Mesothelial cell of epicardium (in vitro differentiated cells): Measurements from ENCODE around the gene E2F3. TPM values are rescaled to one million over a fixed set of nuclear protein-coding genes. Genes with fewer than 3 reads are reported as not detected.
"Not testable (repeated sequence)": the region's sequence is repeated elsewhere in the genome, so short reads cannot be mapped to it uniquely, and the experiment has no call there.

Experiments used
- DNase-seq, 2 experiments: peaks; one replicate each; pipeline ENCODE4 v3.0.0; 2021; ENCODE audit warnings: low spot score in 2 of 2; ENCODE audit not compliant: unreplicated experiment in 2 of 2
- H3K27ac Mint-ChIP-seq: 2 replicates; pipeline ENCODE4 v1.8.0; 2021; ENCODE audit warnings: mixed read lengths
- H3K27me3 Mint-ChIP-seq: 2 replicates; pipeline ENCODE4 v1.8.0; 2021; ENCODE audit warnings: low read depth, mixed read lengths
- H3K36me3 Mint-ChIP-seq: 2 replicates; pipeline ENCODE4 v1.8.0; 2021; ENCODE audit warnings: mixed read lengths
- H3K4me1 Mint-ChIP-seq: 2 replicates; pipeline ENCODE4 v1.8.0; 2021; ENCODE audit warnings: mixed read lengths
- H3K4me3 Mint-ChIP-seq: 2 replicates; pipeline ENCODE4 v1.8.0; 2021; ENCODE audit warnings: mild to moderate bottlenecking, moderate library complexity, mixed read lengths
- H3K9me3 Mint-ChIP-seq: 2 replicates; pipeline ENCODE4 v1.8.0; 2021; ENCODE audit warnings: mixed read lengths
- total RNA-seq: library from RNA; stranded (reverse); gene quantifications from 3 replicates; pipeline ENCODE4 v1.2.1, GENCODE V29; 2021
- TF ChIP-seq, protein P1 (sequence below): fragments of 200-600 bp; sonication (generic); IDR thresholded peaks from one replicate; pipeline ENCODE4 v1.5.0; 2021; ENCODE audit warnings: antibody characterized with exemption; ENCODE audit not compliant: unreplicated experiment

Gene E2F3
- total RNA-seq, 1 donor from 2014 or later = 24.2 TPM

GRCh38 chr6:20509212-20509611 lies 107.5 kb downstream of the E2F3 start:
- Mint-ChIP-seq H3K4me3 (no peak overlapping the region), H3K27ac (no peak overlapping the region), H3K27me3 (no peaks in the 10 kb centered on the region), H3K4me1 (peaks cover 5% of the 10 kb centered on the region), H3K36me3 (no peaks in the 10 kb centered on the region), H3K9me3 (peaks cover 2% of the 10 kb centered on the region)
- TF ChIP-seq, protein P1, sequence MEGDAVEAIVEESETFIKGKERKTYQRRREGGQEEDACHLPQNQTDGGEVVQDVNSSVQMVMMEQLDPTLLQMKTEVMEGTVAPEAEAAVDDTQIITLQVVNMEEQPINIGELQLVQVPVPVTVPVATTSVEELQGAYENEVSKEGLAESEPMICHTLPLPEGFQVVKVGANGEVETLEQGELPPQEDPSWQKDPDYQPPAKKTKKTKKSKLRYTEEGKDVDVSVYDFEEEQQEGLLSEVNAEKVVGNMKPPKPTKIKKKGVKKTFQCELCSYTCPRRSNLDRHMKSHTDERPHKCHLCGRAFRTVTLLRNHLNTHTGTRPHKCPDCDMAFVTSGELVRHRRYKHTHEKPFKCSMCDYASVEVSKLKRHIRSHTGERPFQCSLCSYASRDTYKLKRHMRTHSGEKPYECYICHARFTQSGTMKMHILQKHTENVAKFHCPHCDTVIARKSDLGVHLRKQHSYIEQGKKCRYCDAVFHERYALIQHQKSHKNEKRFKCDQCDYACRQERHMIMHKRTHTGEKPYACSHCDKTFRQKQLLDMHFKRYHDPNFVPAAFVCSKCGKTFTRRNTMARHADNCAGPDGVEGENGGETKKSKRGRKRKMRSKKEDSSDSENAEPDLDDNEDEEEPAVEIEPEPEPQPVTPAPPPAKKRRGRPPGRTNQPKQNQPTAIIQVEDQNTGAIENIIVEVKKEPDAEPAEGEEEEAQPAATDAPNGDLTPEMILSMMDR = no peak
- no peak for DNase-seq

GRCh38 chr6:20511852-20512251 lies 110.2 kb downstream of the E2F3 start:
- no peak for DNase-seq

GRCh38 chr6:20525208-20525607 lies 123.5 kb downstream of the E2F3 start:
- H3K36me3 Mint-ChIP-seq, H3K4me3 Mint-ChIP-seq, DNase-seq, H3K27ac Mint-ChIP-seq, H3K4me1 Mint-ChIP-seq, H3K9me3 Mint-ChIP-seq, H3K27me3 Mint-ChIP-seq: not testable (repeated sequence)

More at GRCh38 chr6:20511852-20512251, 110.2 kb downstream of the E2F3 start:
- no peaks in the 10 kb centered on the region for H3K36me3 Mint-ChIP-seq
- no peak overlapping the region for H3K4me3 Mint-ChIP-seq
- TF ChIP-seq, protein P1 = no peak
- peaks cover 5% of the 10 kb centered on the region for H3K4me1 Mint-ChIP-seq
- H3K27me3 Mint-ChIP-seq = no peaks in the 10 kb centered on the region
- no peaks in the 10 kb centered on the region for H3K9me3 Mint-ChIP-seq
- H3K27ac Mint-ChIP-seq = no peak overlapping the region

GRCh38 chr6:20529086-20529448 lies 127.4 kb downstream of the E2F3 start:
- H3K27me3 Mint-ChIP-seq, H3K9me3 Mint-ChIP-seq, H3K36me3 Mint-ChIP-seq, DNase-seq, H3K27ac Mint-ChIP-seq, H3K4me3 Mint-ChIP-seq: not testable (repeated sequence)
- TF ChIP-seq, protein P1 = peak; percentile 50
- H3K4me1 Mint-ChIP-seq = peaks cover 10% of the 10 kb centered on the region

DNA sequence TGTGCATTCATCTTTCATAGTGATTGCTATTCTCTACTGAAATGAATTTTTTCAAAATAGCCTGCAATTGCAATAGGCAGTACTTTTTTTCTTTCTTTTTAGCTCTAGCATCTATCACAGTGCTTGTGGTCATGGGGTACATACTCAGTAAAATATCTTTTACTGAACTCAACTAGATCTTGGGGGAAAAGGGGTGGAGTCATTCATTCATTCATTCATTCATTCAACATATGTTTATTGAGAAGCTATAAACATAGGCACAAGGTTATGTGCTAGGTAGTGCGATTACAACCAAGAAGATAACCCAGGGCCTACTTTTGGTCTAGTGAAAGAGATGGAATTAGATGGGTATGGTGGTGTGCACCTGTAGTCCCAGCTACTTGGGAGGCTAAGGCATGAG lies 131.2 kb downstream of the E2F3 start:
- Mint-ChIP-seq H3K27me3 (no peaks in the 10 kb centered on the region), H3K4me1 (peaks cover 25% of the 10 kb centered on the region), H3K9me3 (no peaks in the 10 kb centered on the region), H3K27ac (no peak overlapping the region), H3K4me3 (no peak overlapping the region), H3K36me3 (peaks cover 4% of the 10 kb centered on the region)
- TF ChIP-seq, protein P1 = no peak
- no peak for DNase-seq

DNA sequence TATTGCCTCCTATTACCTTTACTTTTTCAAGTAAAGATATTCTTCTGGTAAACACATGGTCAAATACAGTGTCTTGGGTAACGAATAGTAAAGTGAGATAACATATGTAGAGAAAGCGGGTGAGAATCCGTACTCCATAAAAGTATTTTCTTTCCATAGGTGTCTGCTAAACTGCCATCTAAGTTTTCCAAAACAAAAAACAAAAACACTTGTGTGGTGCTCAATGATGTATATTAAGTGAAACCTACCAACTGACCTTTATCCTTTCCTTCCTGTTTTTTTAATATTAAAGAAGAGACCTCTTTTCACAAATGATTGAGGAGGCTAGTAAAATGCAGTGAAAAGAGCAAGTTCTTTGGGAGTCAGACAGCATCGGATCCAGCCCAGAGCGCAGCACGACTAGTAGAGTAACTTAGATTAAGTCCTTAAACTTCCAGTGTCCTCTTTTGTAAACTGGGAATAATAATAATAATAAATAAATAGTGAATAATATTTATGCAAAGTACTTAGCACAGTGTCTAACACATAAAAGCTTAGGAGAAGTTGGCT lies 132.1 kb downstream of the E2F3 start:
- H3K36me3 Mint-ChIP-seq = peaks cover 4% of the 10 kb centered on the region
- TF ChIP-seq, protein P1 = no peak
- peak overlapping the region; percentile 97 for H3K27ac Mint-ChIP-seq

More for the DNA sequence above, 132.1 kb downstream of the E2F3 start:
- H3K27me3 Mint-ChIP-seq = no peaks in the 10 kb centered on the region
- H3K4me3 Mint-ChIP-seq = peak overlapping the region; percentile 97
- H3K4me1 Mint-ChIP-seq = peaks cover 23% of the 10 kb centered on the region
- no peaks in the 10 kb centered on the region for H3K9me3 Mint-ChIP-seq
- no peak for DNase-seq
